Central memory CD4-positive, alpha-beta T cell (primary cell): Measurements from ENCODE around the gene SSMEM1.
"Not testable (repeated sequence)": the region's sequence is repeated elsewhere in the genome, so short reads cannot be mapped to it uniquely, and the experiment has no call there.

Source experiments
- DNase-seq: peaks from one replicate; pipeline ENCODE4 v3.0.0; 2022
- total RNA-seq, 3 experiments: gene quantifications; one replicate each; lab custom pipeline; 2026; lab: John Stamatoyannopoulos, UW

SSMEM1 gene, protein sequence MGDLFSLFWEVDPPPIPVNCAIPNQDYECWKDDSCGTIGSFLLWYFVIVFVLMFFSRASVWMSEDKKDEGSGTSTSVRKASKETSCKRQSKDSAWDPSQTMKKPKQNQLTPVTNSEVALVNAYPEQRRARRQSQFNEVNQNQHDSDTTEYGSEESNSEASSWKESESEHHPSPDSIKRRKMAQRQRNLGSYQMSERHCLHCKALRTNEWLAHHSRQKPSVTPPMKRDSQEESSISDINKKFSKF
- total RNA-seq: 0 to 0.19 (median 0.04) reads per million in 3 experiments

DNA sequence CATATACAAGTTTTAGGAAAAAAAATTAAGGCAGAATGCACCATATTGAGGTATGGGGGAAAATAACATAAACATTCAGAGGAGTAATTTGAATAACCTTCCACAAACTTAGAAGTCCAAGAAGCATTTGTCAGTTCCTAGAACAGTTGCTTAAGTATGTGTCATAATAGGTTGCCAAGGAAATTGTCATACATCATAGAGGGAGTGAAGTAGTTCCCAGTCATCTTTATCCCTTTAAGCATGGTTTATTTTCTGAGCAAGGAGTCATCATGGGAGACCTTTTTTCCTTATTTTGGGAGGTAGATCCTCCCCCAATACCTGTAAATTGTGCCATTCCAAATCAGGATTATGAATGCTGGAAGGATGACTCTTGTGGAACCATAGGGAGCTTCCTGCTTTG, at the start of gene SSMEM1:
Gene SSMEM1 (plus strand): TSS at position 219 of the 400 bp plus-strand sequence. CDS start 51 bp downstream, at position 270.
- DNase-seq: no peak

DNA sequence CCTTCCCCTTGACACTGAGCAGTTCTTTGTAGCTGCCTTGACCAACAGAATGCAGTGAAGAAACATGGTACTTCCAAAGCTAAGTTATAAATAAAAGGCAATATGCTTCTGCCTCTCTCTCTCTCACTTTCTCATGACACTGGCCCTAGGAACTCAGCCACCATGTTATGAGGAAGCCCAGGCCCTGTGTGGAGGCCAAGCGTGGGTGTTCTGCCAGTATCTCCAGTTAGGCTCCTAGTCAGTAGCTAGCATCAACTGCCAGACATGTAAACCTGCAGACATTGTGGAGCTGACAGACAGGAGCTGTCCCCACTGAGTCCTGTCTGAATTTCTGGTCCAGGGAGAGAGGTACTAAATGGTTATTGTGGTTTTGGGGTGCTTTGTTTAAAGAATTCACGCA, 47.6 kb upstream of the SSMEM1 start:
- no peak for DNase-seq

GRCh38 chr7:130160455-130160854, 47.2 kb upstream of the SSMEM1 start:
- no peak for DNase-seq

DNA sequence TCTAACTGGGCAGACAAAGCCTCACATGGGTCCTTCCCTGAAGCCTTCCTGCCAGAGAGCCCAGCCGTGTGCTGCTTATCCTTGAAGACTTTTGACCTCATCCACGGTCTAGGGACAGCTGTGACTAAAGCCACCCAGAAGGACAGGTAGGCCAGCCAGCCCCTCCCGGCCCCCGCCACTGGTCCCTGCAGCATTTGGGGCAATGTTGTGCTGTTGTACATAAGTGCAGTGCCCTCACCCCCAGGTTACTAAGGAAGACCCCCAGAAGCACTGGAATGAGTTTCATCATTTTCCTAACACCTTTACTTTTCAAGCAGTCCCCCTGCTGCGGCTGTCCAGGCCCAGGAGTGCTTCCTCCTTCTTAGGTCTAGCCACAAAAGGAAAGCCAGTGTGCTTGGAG, 45.5 kb upstream of the SSMEM1 start:
- DNase-seq: no peak

- DNase-seq: no peak
These were observed 33.3 kb upstream of the SSMEM1 start for GRCh38 chr7:130174237-130174959.

- no peak for DNase-seq
These were observed 29.4 kb upstream of the SSMEM1 start for GRCh38 chr7:130178251-130178650.

DNA sequence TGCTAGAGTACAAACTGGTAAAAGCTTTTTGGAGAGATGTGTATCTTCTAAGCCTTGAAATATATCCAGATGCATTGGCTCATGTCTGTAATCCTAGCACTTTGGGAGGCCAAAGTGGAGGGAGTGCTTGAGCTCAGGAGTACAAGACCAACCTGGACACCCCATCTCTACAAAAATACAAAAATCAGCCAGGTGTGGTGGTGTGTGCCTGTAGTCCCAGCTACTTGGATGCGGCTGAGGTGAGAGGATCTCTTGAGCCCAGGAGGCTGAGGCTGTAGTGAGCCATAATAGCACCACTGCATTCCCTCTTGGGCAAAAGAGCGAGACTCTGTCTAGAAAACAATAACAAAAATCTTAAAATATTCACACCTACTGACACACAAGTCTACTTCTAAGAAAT, 28.0 kb upstream of the SSMEM1 start:
- no peak for DNase-seq

DNA sequence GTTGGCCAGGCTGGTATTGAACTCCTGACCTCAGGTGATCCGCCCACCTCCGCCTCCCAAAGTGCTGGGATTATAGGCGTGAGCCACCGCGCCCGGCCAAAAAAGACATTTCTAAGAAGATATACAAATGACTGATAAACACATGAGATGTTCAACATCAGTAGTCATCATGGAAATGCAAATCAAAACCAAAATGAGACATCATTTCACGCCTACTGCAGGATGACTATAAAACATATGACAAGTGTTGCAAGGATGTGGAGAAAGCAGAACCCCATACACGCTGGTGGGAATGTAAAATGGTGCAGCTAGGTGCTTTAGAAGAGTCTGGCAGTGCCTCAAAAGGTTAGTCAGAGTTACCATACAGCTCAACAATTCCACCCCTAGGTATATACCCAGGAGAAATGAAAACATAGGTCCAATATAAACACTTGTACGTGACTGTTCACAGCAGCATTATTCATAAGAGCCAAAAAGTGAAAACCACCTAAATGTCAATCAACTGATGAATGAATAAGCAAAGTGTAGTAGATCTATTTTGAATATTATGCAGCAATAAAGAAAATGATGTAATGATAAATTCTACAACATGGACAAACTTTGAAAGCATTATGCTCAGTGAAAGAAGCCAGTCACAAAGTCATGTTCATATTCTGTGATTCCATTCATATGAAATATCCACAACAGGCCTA, 26.9 kb upstream of the SSMEM1 start:
- DNase-seq: no peak

DNA sequence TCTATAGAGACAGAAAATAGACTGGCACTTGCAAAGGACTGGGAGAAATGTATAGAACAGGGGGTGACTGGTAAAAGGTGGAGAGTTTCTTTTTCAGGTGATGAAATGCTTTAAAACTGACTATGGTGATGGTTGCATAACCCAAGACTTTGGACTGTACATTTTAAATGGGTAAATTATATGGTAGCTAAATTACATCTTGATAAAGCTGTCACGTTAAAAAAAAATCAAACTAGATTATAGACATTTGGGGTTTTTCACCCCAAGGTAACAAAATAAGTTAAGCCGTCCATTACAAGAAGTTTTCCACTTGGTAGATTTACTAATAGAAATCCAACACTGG, 26.4 kb upstream of the SSMEM1 start:
- no peak for DNase-seq

- DNase-seq: no peak
These were observed 24.7 kb upstream of the SSMEM1 start for GRCh38 chr7:130182990-130183389.

- DNase-seq: not testable (repeated sequence)
These were observed 23.3 kb upstream of the SSMEM1 start for GRCh38 chr7:130184349-130184748.

GRCh38 chr7:130187360-130187759, 20.3 kb upstream of the SSMEM1 start:
- no peak for DNase-seq

GRCh38 chr7:130189343-130189742, 18.3 kb upstream of the SSMEM1 start:
- DNase-seq: no peak

GRCh38 chr7:130191791-130192190, 15.9 kb upstream of the SSMEM1 start:
- DNase-seq: no peak

GRCh38 chr7:130195396-130195795, 12.3 kb upstream of the SSMEM1 start:
- DNase-seq: no peak

DNA sequence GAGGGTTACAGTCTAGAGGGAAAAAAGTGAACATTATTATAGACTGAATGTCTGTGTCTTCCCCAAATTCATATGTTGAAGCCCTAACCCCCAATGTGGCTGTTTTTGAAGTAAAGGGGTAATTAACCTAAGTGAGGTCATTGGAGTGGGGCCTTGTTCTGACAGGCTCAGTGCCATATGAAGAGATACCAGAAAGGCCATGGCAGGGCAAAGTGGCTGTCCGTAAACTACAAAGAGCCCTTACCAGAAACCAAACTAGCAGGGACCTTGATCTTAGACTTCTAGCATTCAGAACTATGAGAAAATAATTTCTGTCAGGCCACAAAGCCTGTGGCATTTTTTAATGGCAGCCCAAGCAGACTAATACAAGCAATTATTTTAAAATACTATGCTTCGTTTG, 11.2 kb upstream of the SSMEM1 start:
- no peak for DNase-seq

GRCh38 chr7:130197094-130197493, 10.6 kb upstream of the SSMEM1 start:
- no peak for DNase-seq

- no peak for DNase-seq
These were observed 5.9 kb upstream of the SSMEM1 start for GRCh38 chr7:130201796-130202195.

DNA sequence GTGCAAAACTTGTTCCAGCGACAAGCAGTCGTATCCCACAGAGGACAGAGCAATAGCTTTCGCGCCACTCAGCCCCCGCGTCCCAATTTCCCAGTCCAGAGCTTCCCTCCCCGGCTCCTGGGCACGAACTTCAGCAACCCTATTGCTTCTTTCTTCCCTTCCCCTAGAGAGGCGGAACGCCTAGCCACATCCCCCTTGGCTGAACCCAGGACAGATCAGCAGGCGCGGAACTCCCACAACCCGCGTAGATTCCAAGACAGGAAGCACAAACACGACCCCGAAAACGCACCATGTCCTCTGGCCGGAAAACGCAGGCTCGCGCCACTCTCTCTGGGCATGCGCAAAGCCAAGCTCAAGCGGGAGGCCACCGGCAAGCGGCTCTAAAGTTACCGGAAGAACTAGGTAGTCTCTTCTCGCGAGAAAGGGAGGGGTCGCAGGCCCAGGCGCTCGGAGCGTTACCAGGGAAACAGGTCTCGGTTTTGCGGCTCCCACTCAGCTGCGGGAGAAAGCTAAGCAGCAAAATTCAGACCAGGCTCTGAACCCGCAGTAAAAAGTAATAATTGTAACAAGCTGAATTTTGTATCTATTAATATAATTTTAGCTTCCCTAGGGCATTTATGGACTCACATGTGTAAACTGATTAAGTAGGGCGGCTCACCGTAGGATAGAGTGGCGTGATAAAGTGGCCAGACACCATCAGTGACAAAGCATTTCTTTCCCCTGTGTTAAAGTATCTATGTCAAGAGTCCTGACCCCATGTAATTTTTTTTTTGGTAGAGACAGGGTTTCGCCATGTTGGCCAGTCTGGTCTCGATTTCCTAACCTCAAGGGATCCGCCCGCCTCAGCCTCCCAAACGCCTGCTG, 2.3 kb upstream of the SSMEM1 start, which contains the start of gene TMEM209:
Gene TMEM209 (minus strand): TSS at position 323 of the 864 bp plus-strand sequence. CDS start 31 bp downstream, at position 292.
- DNase-seq: peak; percentile 93

- no peak for DNase-seq
These were observed 627 bp upstream of the SSMEM1 start for GRCh38 chr7:130207033-130207432.

DNA sequence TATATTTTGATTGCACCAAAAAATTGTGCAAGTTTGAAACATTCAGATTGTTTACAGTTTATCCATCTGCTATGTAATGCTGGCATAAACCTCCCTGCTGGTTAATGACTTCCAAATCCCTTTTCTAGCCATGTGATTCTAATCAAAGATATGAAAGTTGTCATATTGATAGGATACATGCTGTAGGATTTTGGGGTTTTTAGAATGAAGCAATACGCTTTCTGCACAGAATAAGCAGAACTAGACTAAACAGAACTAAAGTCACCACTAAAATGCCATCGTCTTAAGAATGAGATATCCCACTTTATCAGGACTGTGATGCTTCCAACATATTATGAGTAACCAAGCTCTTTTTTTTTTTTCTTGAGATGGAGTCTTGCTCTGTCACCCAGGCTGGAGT, 856 bp downstream of the SSMEM1 start:
- DNase-seq: no peak

- DNase-seq: no peak
These were observed 2.7 kb downstream of the SSMEM1 start for GRCh38 chr7:130210181-130210935.
